Dedifferentiated amniotic fluid mesenchymal stem cell (primary cell): ENCODE data around the gene IPO7.
"Not testable (repeated sequence)": the region's sequence is repeated elsewhere in the genome, so short reads cannot be mapped to it uniquely, and the experiment has no call there.

Source experiments
- DNase-seq: peaks from one replicate; pipeline ENCODE4 v3.0.0-alpha.2; 2016; ENCODE audit errors: extremely low spot score

Gene IPO7

GRCh38 chr11:9384535-9385326 lies at the start of gene IPO7:
Gene IPO7, plus strand, starts transcription at chr11:9384652. Its CDS starts 112 bp downstream, at chr11:9384764.
- peak; percentile 89 for DNase-seq

GRCh38 chr11:9341638-9342178 lies 42.7 kb upstream of the IPO7 start:
- no peak for DNase-seq

- no peak for DNase-seq
Measured at GRCh38 chr11:9344061-9344680, 40.3 kb upstream of the IPO7 start.

GRCh38 chr11:9347100-9347499 lies 37.4 kb upstream of the IPO7 start:
- no peak for DNase-seq

- not testable (repeated sequence) for DNase-seq
Measured at GRCh38 chr11:9347779-9348178, 36.7 kb upstream of the IPO7 start.

- no peak for DNase-seq
Measured at GRCh38 chr11:9351321-9351881, 33.1 kb upstream of the IPO7 start.

- DNase-seq: no peak
Measured at GRCh38 chr11:9357041-9357440, 27.4 kb upstream of the IPO7 start.

GRCh38 chr11:9360862-9361622 lies 23.4 kb upstream of the IPO7 start:
- DNase-seq: not testable (repeated sequence)

- DNase-seq: no peak
Measured at GRCh38 chr11:9362393-9362863, 22.0 kb upstream of the IPO7 start.

GRCh38 chr11:9363954-9364912 lies 20.2 kb upstream of the IPO7 start:
- DNase-seq: peak; percentile 97

- DNase-seq: no peak
Measured at GRCh38 chr11:9367551-9367950, 16.9 kb upstream of the IPO7 start.

GRCh38 chr11:9377036-9377435 lies 7.4 kb upstream of the IPO7 start:
- DNase-seq: no peak

- DNase-seq: no peak
Measured at GRCh38 chr11:9379041-9379440, 5.4 kb upstream of the IPO7 start.

- no peak for DNase-seq
Measured at GRCh38 chr11:9380773-9381172, 3.7 kb upstream of the IPO7 start.

GRCh38 chr11:9385327-9385899 lies 961 bp downstream of the IPO7 start:
- DNase-seq: no peak

- DNase-seq: no peak
Measured at GRCh38 chr11:9386086-9386485, 1.6 kb downstream of the IPO7 start.

GRCh38 chr11:9386901-9387300 lies 2.4 kb downstream of the IPO7 start:
- DNase-seq: no peak

GRCh38 chr11:9396310-9396709 lies 11.9 kb downstream of the IPO7 start:
- no peak for DNase-seq

GRCh38 chr11:9396752-9397151 lies 12.3 kb downstream of the IPO7 start:
- no peak for DNase-seq
